ENCODE results near the gene PPP1R14C. TPM values are rescaled to one million over a fixed set of nuclear protein-coding genes. Genes with fewer than 3 reads are reported as not detected.
A peak's percentile ranks its signal among the peaks of the same experiment; 100 is the strongest.

PPP1R14C gene
- total RNA-seq (2013; cell fraction: nucleolus; rRNA removed): not detected in 2 replicates
- total RNA-seq (2014; rRNA removed) (0.11 TPM in 1 of 2 replicates, not detected in the other), total RNA-seq (2014; rRNA removed; fragmentation: Illumina TruSeq; extraction: Trizol) (not detected in 2 replicates), total RNA-seq (2021) (0.08 TPM in 1 of 2 replicates, not detected in the other), polyA plus RNA-seq (2011; rRNA removed) (0.06 TPM in 1 of 2 replicates, not detected in the other), polyA plus RNA-seq (2014; fragmentation: Illumina TruSeq; extraction: Trizol) (0.07 TPM in 1 of 2 replicates, not detected in the other), polyA plus RNA-seq (2014; fragmentation: Nextera tagmentation; extraction: Ambion mirVana) (under 1 TPM; 0.09 to 0.16 TPM), polyA plus RNA-seq (2014; rRNA removed) (0.05 and 0.09 TPM in 2 replicates), polyA plus RNA-seq (2016; fragmentation: Nextera tagmentation; extraction: Ambion mirVana) (1 to 10 TPM in 1 of 2 experiments, under 1 TPM in 1; 0.42 to 1.6 TPM), polyA minus RNA-seq (2011; rRNA and poly(A)+ RNA removed) (not detected in 2 replicates), Bru-seq, nascent RNA (percentile 35 among the genes with signal in this experiment), BruChase-seq, experiment 1, labeled RNA remaining after a 6-hour chase (percentile 31 among the genes with signal in this experiment), BruChase-seq, experiment 2, labeled RNA remaining after a 2-hour chase (percentile 31 among the genes with signal in this experiment)
- polyA plus RNA-seq (2011; ENCODE audit: low read depth): not detected
- not detected in 2 replicates for polyA plus RNA-seq (2011; cell fraction: cytosol; rRNA removed)
- polyA plus RNA-seq (2011; cell fraction: nucleus; rRNA removed): not detected in 2 replicates
- not detected in 2 replicates for polyA plus RNA-seq (2012)
- polyA minus RNA-seq (2011; cell fraction: cytosol; rRNA and poly(A)+ RNA removed): not detected in 2 replicates
- not detected in 2 replicates for polyA minus RNA-seq (2011; cell fraction: nucleus; rRNA and poly(A)+ RNA removed)
- long read RNA-seq, experiment 1: 0 reads
- long read RNA-seq, experiment 2: 0 reads

GRCh38 chr6:150142670-150143515 is at the start of gene PPP1R14C:
TSS of gene PPP1R14C (plus strand) at chr6:150143044. CDS start at chr6:150143193, 149 bp downstream.
- Histone ChIP-seq H3K4me3 (no peak within 1 kb of the TSS), H3K27ac (ENCODE audit: control insufficient read depth, insufficient read depth) (no peak within 1 kb of the TSS), H4K20me1 (ENCODE audit: control insufficient read depth, insufficient read depth) (no peaks in the 10 kb centered on the region), H3K9me3 (replicated peaks; ENCODE audit: control insufficient read depth, insufficient read depth, low read length) (no peaks in the 10 kb centered on the region; the same call in 2 of the 3 replicates), H3K9ac (ENCODE audit: control insufficient read depth, insufficient read depth, low read length) (no peak within 1 kb of the TSS), H3K79me2 (ENCODE audit: control insufficient read depth, insufficient read depth, low read length) (no peaks in the 10 kb centered on the region), H3K4me2 (ENCODE audit: control insufficient read depth, insufficient read depth) (no peak within 1 kb of the TSS), H3K36me3 (ENCODE audit: control insufficient read depth in 2 of 2, insufficient read depth in 2 of 2, low read length in 1 of 2) (no peaks in the 10 kb centered on the region), H3K27me3 (replicated peaks in 1 of 2; ENCODE audit: control insufficient read depth in 2 of 2, insufficient read depth in 2 of 2, low read length in 1 of 2) (peaks cover 3 to 20% of the 10 kb centered on the region in 2 experiments), H3K4me1 (ENCODE audit: control insufficient read depth, insufficient read depth, low read length) (peaks cover 3% of the 10 kb centered on the region; the same call in 1 of the 2 replicates), H2AFZ (ENCODE audit: control insufficient read depth, low read depth, low read length) (no peak within 1 kb of the TSS)
- no peak for DNase-seq (ENCODE audit: low read depth, low spot score)
- whole genome bisulfite sequencing (ENCODE audit: insufficient coverage, insufficient replicate concordance, low lambda C conversion rate, missing lambda C conversion rate): 11% methylated on average over 64 of the region's 103 CpGs
- ATAC-seq: peak; percentile 50
- intact Hi-C loops (cut with micrococcal nuclease; ENCODE audit: unreplicated experiment) (loop anchor here (5.0 kb wide), 1 partner anchor 61 kb away; no protein-coding TSS in a partner anchor), in situ Hi-C loops (cut with MboI) (no loop called here)
- ChIA-PET RAD21 (ENCODE audit: unreplicated experiment) (no interaction called here), CTCF (no interaction called here), SMC1A (ENCODE audit: uncharacterized antibody, unreplicated experiment) (no interaction called here), POLR2A (no interaction called here)
- FAIRE-seq: no peak
- TF ChIP-seq MAX (IDR thresholded peaks at IDR 0.05; ENCODE audit: low read depth, low read length) (no peak), NFXL1 (IDR thresholded peaks at IDR 0.05; ENCODE audit: borderline replicate concordance) (peak; percentile 47; the same call in 1 of the 2 replicates), SUZ12 (IDR thresholded peaks at IDR 0.05; ENCODE audit: unreplicated experiment) (peak; percentile 87)
- no TSS peak for BruUV-seq (replicated peaks)

Measured in GM12878 (cell line).